HEK293 (cell line): Measurements from ENCODE around the gene ATP6V0A4.

Experiments used
- CTCF ChIA-PET: fragments of 350-600 bp; formaldehyde crosslinking; extraction: SDS; loops from one replicate; lab custom pipeline; 2021; ENCODE audit warnings: antibody characterized with exemption; lab: Yijun Ruan, JAX
- POLR2A ChIA-PET: fragments of 300-600 bp; formaldehyde crosslinking; extraction: SDS; loops from one replicate; lab custom pipeline; 2020; ENCODE audit warnings: antibody characterized with exemption, inconsistent platforms; lab: Yijun Ruan, JAX
- H3K27ac ChIP-seq: fragments of 200-500 bp; sonication (Bioruptor generic); 2 replicates; pipeline ENCODE4 v1.5.1; 2014; ENCODE audit warnings: low read depth, low read length, control low read depth, inconsistent platforms; ENCODE audit errors: extremely low read depth
- H3K36me3 ChIP-seq, 2 experiments: fragments of 200-500 bp in 1 of 2; sonication (Bioruptor generic) in 1 of 2; 1 replicate in 1 of 2; 2 replicates in 1 of 2; pipeline ENCODE4 v1.5.1; 2014 to 2017; ENCODE audit warnings: inconsistent platforms in 2 of 2, low read length in 2 of 2; ENCODE audit not compliant: control insufficient read depth in 2 of 2, insufficient read depth in 1 of 2
- H3K4me1 ChIP-seq: fragments of 200-500 bp; sonication (Bioruptor generic); 2 replicates; pipeline ENCODE4 v1.5.1; 2014; ENCODE audit warnings: mild to moderate bottlenecking, low read length, inconsistent platforms; ENCODE audit not compliant: control insufficient read depth, insufficient read depth
- H3K4me3 ChIP-seq: 2 replicates; pipeline ENCODE4 v1.5.1; 2011; ENCODE audit warnings: low read depth, mild to moderate bottlenecking, control low read depth, low read length, moderate library complexity
- H3K9me3 ChIP-seq: fragments of 200-500 bp; sonication (Bioruptor generic); 2 replicates; pipeline ENCODE4 v1.5.1; 2014; ENCODE audit warnings: low read depth, low read length, inconsistent platforms; ENCODE audit not compliant: control insufficient read depth, insufficient read depth
- FEZF1 ChIP-seq: fragments of 450-650 bp; formaldehyde crosslinking; IDR thresholded peaks from 2 replicates; pipeline ENCODE4 v1.5.1; 2016; ENCODE audit warnings: missing biosample characterization, missing genetic modification characterization
- HOXA7 ChIP-seq: sonication (generic); formaldehyde crosslinking; IDR thresholded peaks from 2 replicates; pipeline ENCODE4 v1.8.1; 2022; ENCODE audit warnings: missing genetic modification reagents, borderline replicate concordance
- SALL2 ChIP-seq: fragments of 450-650 bp; formaldehyde crosslinking; IDR thresholded peaks from 2 replicates; pipeline ENCODE4 v1.5.0; 2017; ENCODE audit warnings: missing biosample characterization, mild to moderate bottlenecking, missing genetic modification characterization, borderline replicate concordance
- SETDB1 ChIP-seq: IDR thresholded peaks from one replicate; pipeline ENCODE4 v1.6.1; 2017; ENCODE audit warnings: mild to moderate bottlenecking, low read length, moderate library complexity, mixed read lengths; ENCODE audit not compliant: insufficient read length
- ZBTB21 ChIP-seq: fragments of 450-650 bp; formaldehyde crosslinking; IDR thresholded peaks from 2 replicates; pipeline ENCODE4 v1.5.1; 2017; ENCODE audit warnings: missing biosample characterization, missing genetic modification characterization
- ZNF114 ChIP-seq: fragments of 450-650 bp; formaldehyde crosslinking; IDR thresholded peaks from 2 replicates; pipeline ENCODE4 v1.5.0; 2017; ENCODE audit warnings: missing biosample characterization, missing genetic modification characterization
- ZNF138 ChIP-seq: fragments of 450-650 bp; formaldehyde crosslinking; IDR thresholded peaks from 2 replicates; pipeline ENCODE4 v1.5.1; 2016; ENCODE audit warnings: missing biosample characterization, missing genetic modification characterization, borderline replicate concordance
- ZNF157 ChIP-seq: fragments of 450-650 bp; formaldehyde crosslinking; IDR thresholded peaks from 2 replicates; pipeline ENCODE4 v1.5.1; 2016; ENCODE audit warnings: missing biosample characterization, missing genetic modification characterization
- ZNF16 ChIP-seq: fragments of 450-650 bp; formaldehyde crosslinking; IDR thresholded peaks from 2 replicates; pipeline ENCODE4 v1.5.1; 2016; ENCODE audit warnings: low read depth, missing biosample characterization, missing genetic modification characterization
- ZNF239 ChIP-seq: fragments of 450-650 bp; formaldehyde crosslinking; IDR thresholded peaks from 2 replicates; pipeline ENCODE4 v1.5.1; 2016; ENCODE audit warnings: missing biosample characterization, missing genetic modification characterization
- ZNF350 ChIP-seq: fragments of 450-650 bp; formaldehyde crosslinking; IDR thresholded peaks from 2 replicates; pipeline ENCODE4 v1.5.0; 2017; ENCODE audit warnings: missing biosample characterization, mild to moderate bottlenecking, missing genetic modification characterization
- ZNF48 ChIP-seq: fragments of 450-650 bp; formaldehyde crosslinking; IDR thresholded peaks from 2 replicates; pipeline ENCODE4 v1.5.1; 2016; ENCODE audit warnings: missing biosample characterization, missing genetic modification characterization
- ZNF514 ChIP-seq: fragments of 450-650 bp; formaldehyde crosslinking; IDR thresholded peaks from 2 replicates; pipeline ENCODE4 v1.5.1; 2016; ENCODE audit warnings: missing biosample characterization, missing genetic modification characterization
- ZNF658 ChIP-seq: fragments of 450-650 bp; formaldehyde crosslinking; IDR thresholded peaks from 2 replicates; pipeline ENCODE4; 2016; ENCODE audit warnings: missing biosample characterization, missing genetic modification characterization
- ZNF701 ChIP-seq: fragments of 450-650 bp; formaldehyde crosslinking; IDR thresholded peaks from 2 replicates; pipeline ENCODE4 v1.5.1; 2016; ENCODE audit warnings: missing biosample characterization, missing genetic modification characterization
- ZNF792 ChIP-seq: fragments of 450-650 bp; formaldehyde crosslinking; IDR thresholded peaks from 2 replicates; pipeline ENCODE4 v1.5.1; 2016; ENCODE audit warnings: missing biosample characterization, missing genetic modification characterization
- TF ChIP-seq, protein P1 (sequence below): fragments of 450-650 bp; formaldehyde crosslinking; IDR thresholded peaks from 2 replicates; pipeline ENCODE4 v1.5.1; 2016; ENCODE audit warnings: missing biosample characterization, missing genetic modification characterization
- TF ChIP-seq, protein P2 (sequence below): sonication (generic); formaldehyde crosslinking; IDR thresholded peaks from 2 replicates; pipeline ENCODE4 v1.8.1; 2022; ENCODE audit warnings: mild to moderate bottlenecking, moderate library complexity, missing genetic modification reagents
- TF ChIP-seq, protein P3 (sequence below): fragments of 450-650 bp; formaldehyde crosslinking; IDR thresholded peaks from 2 replicates; pipeline ENCODE4 v1.5.1; 2016; ENCODE audit warnings: missing biosample characterization, missing genetic modification characterization
- TF ChIP-seq, protein P4 (sequence below): fragments of 450-650 bp; IDR thresholded peaks from 2 replicates; pipeline ENCODE4 v1.5.1; 2018; ENCODE audit warnings: missing biosample characterization, mild to moderate bottlenecking, missing genetic modification characterization
- TF ChIP-seq, protein P5 (sequence below): fragments of 450-650 bp; formaldehyde crosslinking; IDR thresholded peaks from 2 replicates; pipeline ENCODE4 v1.5.1; 2016; ENCODE audit warnings: missing biosample characterization, missing genetic modification characterization

ATP6V0A4 gene

DNA sequence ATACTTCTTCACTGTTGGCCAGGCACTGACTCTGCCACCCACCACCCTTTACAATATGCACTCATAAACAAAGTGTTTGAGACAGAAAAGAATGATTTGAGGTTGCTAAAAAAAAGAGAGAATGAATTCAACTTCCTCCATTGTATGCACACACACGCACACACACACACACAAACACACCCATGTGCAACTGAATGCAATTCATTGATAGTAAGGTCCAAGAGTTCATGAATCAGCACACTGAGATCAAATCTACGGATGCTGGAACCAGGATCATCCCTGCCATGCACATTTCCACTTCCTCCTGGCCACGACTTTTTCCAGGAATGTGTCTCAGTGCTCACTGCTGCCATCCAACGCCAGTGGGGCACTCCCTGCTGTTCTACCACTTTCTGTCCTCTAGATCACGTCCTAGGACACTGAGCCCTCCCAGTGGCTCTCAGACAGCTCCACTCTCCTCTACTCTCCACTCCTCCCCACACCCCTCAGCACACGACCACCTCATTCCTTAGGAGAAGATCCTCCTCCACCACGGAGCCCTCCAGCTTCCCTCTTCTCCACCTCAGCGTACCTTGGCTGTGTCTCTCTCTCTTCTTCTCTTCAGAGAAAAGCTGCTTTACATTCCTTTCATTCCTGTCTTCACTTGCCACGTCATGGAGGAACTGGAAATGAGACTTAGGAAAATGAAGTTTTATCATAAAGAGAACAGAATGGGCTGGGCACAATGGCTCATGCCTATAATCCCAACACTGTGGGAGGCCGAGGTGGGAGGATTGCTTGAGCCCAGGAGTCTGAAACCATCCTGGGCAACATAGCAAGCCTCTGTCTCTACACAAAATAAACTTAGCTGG, 12.2 kb downstream of the ATP6V0A4 start (continued):
- TF ChIP-seq ZNF48 (tag by site-specific recombination): no peak

DNA sequence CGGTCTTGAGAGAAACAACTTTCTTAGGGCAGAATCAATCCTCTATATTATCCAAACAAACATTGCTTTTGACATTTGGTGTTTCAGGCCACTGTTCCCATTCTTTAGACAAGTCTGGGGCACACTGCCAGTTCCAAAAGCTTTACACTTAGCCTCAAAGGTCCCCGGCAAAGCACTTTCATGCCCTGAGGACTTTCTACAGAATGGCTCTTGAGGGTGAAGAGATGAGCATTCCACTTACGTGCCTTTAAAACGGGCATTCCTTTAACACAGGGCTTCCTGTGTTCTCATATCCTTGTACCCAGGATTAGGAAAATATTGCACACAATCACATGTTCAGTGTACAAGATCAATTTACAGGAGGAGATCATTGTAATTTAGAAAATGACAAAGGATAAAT, 13.3 kb downstream of the ATP6V0A4 start:
- Histone ChIP-seq H3K4me1 (no peaks in the 10 kb centered on the region), H3K9me3 (no peaks in the 10 kb centered on the region), H3K36me3 (no peaks in the 10 kb centered on the region), H3K4me3 (no peak overlapping the region), H3K27ac (no peak overlapping the region)
- POLR2A ChIA-PET: no interaction called here
- TF ChIP-seq FEZF1 (tag by site-specific recombination): 0 out of 2 replicates have a peak, but pooled peaks have one; percentile 20
- no peak for TF ChIP-seq ZNF658 (tag by site-specific recombination)
- no peak for TF ChIP-seq HOXA7 (CRISPR knock-in tag)
- no peak for TF ChIP-seq ZNF239 (tag by site-specific recombination)
- no peak for TF ChIP-seq ZNF138 (tag by site-specific recombination)
- no peak for TF ChIP-seq SALL2 (tag by site-specific recombination)
- TF ChIP-seq, protein P1, sequence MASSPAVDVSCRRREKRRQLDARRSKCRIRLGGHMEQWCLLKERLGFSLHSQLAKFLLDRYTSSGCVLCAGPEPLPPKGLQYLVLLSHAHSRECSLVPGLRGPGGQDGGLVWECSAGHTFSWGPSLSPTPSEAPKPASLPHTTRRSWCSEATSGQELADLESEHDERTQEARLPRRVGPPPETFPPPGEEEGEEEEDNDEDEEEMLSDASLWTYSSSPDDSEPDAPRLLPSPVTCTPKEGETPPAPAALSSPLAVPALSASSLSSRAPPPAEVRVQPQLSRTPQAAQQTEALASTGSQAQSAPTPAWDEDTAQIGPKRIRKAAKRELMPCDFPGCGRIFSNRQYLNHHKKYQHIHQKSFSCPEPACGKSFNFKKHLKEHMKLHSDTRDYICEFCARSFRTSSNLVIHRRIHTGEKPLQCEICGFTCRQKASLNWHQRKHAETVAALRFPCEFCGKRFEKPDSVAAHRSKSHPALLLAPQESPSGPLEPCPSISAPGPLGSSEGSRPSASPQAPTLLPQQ (tag by site-specific recombination): no peak
- TF ChIP-seq, protein P2, sequence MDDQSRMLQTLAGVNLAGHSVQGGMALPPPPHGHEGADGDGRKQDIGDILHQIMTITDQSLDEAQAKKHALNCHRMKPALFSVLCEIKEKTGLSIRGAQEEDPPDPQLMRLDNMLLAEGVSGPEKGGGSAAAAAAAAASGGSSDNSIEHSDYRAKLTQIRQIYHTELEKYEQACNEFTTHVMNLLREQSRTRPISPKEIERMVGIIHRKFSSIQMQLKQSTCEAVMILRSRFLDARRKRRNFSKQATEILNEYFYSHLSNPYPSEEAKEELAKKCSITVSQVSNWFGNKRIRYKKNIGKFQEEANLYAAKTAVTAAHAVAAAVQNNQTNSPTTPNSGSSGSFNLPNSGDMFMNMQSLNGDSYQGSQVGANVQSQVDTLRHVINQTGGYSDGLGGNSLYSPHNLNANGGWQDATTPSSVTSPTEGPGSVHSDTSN: no peak
- CTCF ChIA-PET: no interaction called here

DNA sequence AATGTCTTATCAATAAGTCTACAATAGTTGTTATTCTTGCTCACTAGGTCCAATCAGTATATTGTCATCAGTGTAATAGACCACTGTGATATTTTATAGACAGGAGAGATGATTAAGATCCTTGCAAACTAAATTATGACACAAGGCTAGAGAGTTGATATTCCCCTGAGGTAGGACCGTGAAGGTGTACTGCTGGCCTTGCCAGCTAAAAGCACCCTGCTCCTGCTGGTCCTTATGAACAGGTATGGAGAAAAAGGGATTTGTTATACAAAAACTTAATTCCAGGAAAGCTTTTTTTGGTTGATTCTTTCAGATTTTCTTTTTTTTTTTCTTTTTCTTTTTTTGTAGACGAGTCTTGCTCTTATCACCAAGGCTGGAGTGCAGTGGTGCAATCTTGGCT, 17.0 kb downstream of the ATP6V0A4 start:
- no peak overlapping the region for H3K4me3 ChIP-seq
- TF ChIP-seq SETDB1 (peak; percentile 82), ZNF157 (tag by site-specific recombination) (peak; percentile 98), ZNF701 (tag by site-specific recombination) (no peak)
- H3K36me3 ChIP-seq: no peaks in the 10 kb centered on the region
- ChIA-PET POLR2A (no interaction called here), CTCF (no interaction called here)
- H3K9me3 ChIP-seq: no peaks in the 10 kb centered on the region
- H3K27ac ChIP-seq: no peak overlapping the region
- H3K4me1 ChIP-seq: no peaks in the 10 kb centered on the region

DNA sequence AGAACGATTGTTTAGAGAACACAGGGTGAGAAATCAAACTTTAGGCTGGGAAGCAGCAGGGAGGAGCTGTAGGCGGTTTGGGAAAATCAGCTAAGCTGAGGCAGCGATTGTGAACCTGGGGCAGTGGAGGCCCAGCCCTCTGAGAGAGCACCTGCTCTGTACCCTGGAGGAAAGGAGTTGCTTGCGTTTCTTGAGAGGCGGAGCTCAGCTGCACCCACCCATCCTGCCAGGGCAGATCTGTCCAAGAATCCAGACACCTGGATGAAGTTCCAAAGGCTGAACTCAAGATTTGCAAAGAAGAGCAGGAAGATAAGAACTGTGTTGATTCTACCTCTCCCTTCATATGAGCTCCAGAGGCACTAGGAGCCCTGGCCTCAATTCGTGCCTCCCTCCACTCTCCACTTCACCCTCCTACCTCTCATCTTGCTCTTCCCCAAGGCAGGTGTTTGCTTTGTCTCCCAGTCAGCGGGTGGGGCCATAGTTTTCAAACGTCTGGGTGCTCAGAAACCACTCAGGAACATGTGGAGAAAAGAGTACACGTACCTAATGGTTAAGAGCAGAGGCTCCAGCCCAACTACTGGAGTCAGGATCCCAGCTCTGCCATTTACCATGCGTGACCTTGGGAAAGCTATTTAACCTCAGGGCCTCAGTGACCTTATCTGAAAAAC, 21.7 kb downstream of the ATP6V0A4 start:
- CTCF ChIA-PET: no interaction called here
- no peaks in the 10 kb centered on the region for H3K36me3 ChIP-seq
- POLR2A ChIA-PET: interaction anchor here (0.7 kb wide), 2 partner anchors 116 to 749 kb away, joined by 3 to 10 read pairs; no protein-coding TSS in a partner anchor
- no peak overlapping the region for H3K27ac ChIP-seq
- no peaks in the 10 kb centered on the region for H3K4me1 ChIP-seq
- no peaks in the 10 kb centered on the region for H3K9me3 ChIP-seq
- H3K4me3 ChIP-seq: no peak overlapping the region
- TF ChIP-seq ZNF114 (tag by site-specific recombination) (no peak), ZNF350 (tag by site-specific recombination) (no peak), ZNF239 (tag by site-specific recombination) (no peak), ZNF792 (tag by site-specific recombination) (no peak), ZNF16 (tag by site-specific recombination) (no peak), ZNF514 (tag by site-specific recombination) (no peak), ZBTB21 (tag by site-specific recombination) (no peak)
- TF ChIP-seq, protein P3, sequence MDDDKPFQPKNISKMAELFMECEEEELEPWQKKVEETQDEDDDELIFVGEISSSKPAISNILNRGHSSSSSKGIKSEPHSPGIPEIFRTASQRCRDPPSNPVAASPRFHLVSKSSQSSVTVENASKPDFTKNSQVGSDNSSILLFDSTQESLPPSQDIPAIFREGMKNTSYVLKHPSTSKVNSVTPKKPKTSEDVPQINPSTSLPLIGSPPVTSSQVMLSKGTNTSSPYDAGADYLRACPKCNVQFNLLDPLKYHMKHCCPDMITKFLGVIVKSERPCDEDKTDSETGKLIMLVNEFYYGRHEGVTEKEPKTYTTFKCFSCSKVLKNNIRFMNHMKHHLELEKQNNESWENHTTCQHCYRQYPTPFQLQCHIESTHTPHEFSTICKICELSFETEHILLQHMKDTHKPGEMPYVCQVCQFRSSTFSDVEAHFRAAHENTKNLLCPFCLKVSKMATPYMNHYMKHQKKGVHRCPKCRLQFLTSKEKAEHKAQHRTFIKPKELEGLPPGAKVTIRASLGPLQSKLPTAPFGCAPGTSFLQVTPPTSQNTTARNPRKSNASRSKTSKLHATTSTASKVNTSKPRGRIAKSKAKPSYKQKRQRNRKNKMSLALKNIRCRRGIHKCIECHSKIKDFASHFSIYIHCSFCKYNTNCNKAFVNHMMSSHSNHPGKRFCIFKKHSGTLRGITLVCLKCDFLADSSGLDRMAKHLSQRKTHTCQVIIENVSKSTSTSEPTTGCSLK (tag by site-specific recombination): no peak
- TF ChIP-seq, protein P4, sequence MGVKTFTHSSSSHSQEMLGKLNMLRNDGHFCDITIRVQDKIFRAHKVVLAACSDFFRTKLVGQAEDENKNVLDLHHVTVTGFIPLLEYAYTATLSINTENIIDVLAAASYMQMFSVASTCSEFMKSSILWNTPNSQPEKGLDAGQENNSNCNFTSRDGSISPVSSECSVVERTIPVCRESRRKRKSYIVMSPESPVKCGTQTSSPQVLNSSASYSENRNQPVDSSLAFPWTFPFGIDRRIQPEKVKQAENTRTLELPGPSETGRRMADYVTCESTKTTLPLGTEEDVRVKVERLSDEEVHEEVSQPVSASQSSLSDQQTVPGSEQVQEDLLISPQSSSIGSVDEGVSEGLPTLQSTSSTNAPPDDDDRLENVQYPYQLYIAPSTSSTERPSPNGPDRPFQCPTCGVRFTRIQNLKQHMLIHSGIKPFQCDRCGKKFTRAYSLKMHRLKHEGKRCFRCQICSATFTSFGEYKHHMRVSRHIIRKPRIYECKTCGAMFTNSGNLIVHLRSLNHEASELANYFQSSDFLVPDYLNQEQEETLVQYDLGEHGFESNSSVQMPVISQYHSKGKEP (tag by site-specific recombination): no peak
- TF ChIP-seq, protein P5, sequence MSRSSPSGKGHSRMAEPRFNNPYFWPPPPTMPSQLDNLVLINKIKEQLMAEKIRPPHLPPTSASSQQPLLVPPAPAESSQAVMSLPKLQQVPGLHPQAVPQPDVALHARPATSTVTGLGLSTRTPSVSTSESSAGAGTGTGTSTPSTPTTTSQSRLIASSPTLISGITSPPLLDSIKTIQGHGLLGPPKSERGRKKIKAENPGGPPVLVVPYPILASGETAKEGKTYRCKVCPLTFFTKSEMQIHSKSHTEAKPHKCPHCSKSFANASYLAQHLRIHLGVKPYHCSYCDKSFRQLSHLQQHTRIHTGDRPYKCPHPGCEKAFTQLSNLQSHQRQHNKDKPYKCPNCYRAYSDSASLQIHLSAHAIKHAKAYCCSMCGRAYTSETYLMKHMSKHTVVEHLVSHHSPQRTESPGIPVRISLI: no peak
